RPMI7951 (cell line): ENCODE results near the gene SLC22A14. TPM values are rescaled to one million over a fixed set of nuclear protein-coding genes. Genes with fewer than 3 reads are reported as not detected.
A peak's percentile ranks its signal among the peaks of the same experiment; 100 is the strongest.
"Not testable (repeated sequence)": the region's sequence is repeated elsewhere in the genome, so short reads cannot be mapped to it uniquely, and the experiment has no call there.

Experiments used
- DNase-seq: peaks from one replicate; pipeline ENCODE4 v3.0.0-alpha.2; 2012; ENCODE audit warnings: low read depth
- total RNA-seq: library from RNA; depleted of rRNA; stranded (reverse); fragments of >200 nt; shearing (Covaris generic); gene quantifications from 2 replicates; pipeline ENCODE4 v1.2.3, GENCODE V29; 2014

Gene SLC22A14
- total RNA-seq, 1 experiment from 2014 or later: 0.12 TPM

DNA sequence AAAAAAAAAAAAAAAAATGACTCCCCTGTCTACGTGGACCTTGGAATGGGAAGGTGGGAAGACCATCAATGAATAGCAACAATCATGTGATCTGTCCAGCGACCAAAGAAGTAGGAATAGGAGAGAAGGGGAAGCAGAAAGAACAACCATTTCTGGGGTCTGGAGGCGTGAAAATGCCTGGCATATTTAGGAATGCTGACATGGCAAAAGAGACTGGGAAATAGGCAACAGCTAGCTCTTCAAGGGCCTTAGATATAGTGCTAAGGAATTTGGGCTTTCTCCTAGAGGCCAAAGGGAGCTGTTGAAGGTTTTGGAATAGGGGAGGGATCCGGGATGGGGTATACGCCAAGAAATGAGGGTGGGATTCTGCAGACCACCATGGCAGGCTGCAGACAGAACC is 10.5 kb upstream of the SLC22A14 start:
- DNase-seq: no peak

DNA sequence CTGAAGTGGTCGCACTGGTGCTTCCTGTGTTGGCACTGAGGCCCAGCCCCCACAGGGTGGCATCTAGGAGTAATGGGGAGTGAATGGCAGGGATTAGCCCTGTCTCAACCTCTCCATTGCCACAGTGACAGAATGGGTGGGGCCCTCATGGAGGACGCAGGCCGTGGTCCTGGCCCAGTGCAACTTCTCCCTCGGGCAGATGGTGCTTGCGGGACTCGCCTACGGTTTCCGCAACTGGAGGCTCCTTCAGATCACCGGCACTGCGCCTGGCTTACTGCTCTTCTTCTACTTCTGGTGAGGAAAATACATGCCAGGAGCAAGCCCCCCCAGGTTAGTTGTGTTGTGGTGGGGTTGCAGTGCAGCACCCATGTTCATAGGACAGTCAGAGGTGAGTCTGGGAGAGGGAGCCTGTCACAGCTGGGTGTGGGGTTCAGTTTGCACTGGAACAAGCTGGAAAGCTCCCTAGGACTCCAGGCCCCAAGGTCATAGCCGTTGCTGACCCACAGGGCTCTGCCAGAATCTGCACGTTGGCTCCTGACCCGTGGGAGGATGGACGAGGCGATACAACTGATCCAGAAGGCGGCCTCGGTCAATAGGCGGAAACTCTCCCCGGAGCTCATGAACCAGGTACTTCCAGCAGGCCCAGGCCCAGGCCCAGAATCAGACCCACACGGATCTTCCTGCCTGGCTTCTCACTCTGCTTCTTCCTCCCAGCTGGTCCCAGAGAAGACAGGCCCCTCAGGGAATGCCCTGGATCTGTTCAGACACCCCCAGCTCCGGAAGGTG is 7.0 kb upstream of the SLC22A14 start:
- no peak for DNase-seq

DNA sequence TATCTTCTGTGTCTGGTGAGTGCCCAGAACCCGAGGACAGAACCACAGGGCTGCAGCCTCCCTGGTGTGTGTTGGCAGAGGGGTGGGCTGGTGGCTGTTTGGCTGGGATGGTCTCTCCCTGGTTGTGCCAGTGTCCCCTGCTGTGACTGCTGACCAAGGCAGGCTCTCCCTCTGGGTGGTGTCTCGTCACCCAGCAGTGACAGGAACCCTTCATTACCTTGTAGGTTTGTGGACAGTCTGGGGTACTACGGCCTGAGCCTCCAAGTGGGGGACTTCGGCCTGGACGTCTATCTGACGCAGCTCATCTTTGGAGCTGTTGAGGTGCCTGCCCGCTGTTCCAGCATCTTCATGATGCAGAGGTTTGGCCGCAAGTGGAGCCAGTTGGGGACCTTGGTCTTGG is 6.4 kb upstream of the SLC22A14 start:
- no peak for DNase-seq

DNA sequence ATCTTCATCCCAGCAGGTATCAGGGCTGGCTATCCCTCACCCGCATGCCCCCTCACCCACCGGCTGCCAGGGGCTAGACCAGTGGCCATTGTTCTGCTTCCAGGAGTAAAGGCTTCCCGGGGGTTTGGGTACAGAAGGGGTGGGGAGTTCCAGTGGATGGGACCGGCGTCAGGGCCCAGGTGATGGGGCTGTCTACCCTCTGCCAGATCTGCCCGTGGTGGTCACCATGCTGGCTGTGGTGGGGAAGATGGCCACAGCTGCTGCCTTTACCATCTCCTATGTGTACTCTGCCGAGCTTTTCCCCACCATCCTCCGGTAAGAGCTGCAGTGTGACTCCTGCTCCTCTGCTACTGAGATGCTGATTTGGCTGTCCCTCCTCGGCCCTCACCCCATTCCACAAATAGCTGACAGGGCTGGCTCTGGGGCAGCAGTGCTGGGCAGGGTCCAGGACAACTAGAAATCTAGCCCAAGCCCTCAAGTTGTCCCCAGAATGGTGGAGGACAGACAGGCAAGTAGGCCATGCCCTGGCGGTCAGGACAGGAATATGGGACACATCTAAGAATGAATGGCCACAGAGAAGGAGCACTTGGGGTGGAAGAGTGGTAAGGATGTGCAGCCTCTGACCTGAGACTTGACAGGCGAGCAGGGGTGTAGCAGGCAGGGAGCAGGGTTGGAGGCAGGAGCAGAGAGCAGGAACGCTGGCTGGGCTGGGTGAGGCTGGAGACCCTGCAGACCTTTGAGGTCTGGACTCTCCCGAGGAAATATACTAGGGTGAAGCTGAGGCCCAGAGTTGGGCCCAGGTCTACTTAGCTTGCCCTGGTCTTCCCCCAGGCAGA is 5.8 kb upstream of the SLC22A14 start:
- DNase-seq: no peak

DNA sequence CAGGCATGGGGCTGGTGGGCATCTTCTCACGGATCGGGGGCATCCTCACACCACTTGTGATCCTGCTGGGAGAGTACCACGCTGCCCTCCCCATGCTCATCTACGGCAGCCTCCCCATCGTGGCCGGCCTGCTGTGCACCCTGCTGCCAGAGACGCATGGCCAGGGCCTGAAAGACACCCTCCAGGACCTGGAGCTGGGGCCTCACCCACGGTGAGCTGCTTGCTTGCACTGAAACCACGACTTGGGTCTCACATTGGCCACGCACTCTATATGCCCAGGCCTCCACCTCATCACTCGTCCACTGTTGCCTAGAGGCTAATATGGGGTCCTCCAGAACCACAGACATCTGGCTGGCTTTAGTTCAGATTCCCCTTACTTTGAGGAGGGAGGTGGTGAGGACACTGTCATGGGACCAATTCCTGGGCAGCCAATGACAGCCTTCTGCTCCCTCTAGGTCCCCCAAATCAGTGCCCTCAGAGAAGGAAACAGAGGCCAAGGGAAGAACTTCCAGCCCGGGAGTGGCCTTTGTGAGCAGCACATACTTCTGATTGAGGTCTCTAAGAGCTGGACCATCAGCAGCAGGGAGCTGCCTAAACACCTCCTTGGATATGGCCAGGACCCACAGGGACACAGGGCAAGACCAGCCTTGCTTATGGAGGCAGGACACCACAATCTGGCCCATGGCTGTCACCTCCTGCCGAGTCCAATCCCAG is 5.0 kb upstream of the SLC22A14 start:
- no peak for DNase-seq

DNA sequence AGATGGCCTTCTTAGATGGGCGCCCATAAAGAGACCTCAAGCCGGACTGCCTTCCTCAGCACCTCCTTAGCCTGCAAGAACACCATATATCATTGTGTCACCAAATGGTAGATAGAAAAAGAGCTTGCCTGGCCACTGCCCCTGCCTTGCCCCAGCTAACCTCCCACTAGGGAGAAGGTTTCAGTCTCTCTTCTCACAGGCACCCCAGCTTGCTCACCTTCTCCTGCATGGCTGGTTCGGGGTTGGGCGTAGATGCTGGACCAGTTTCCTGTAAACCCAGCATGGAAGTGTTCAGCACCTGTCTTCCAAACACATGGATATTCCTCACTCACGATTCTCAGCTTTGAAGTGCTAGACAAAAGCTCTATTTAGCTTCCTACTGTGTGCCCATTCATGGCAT is 3.3 kb upstream of the SLC22A14 start:
- no peak for DNase-seq

DNA sequence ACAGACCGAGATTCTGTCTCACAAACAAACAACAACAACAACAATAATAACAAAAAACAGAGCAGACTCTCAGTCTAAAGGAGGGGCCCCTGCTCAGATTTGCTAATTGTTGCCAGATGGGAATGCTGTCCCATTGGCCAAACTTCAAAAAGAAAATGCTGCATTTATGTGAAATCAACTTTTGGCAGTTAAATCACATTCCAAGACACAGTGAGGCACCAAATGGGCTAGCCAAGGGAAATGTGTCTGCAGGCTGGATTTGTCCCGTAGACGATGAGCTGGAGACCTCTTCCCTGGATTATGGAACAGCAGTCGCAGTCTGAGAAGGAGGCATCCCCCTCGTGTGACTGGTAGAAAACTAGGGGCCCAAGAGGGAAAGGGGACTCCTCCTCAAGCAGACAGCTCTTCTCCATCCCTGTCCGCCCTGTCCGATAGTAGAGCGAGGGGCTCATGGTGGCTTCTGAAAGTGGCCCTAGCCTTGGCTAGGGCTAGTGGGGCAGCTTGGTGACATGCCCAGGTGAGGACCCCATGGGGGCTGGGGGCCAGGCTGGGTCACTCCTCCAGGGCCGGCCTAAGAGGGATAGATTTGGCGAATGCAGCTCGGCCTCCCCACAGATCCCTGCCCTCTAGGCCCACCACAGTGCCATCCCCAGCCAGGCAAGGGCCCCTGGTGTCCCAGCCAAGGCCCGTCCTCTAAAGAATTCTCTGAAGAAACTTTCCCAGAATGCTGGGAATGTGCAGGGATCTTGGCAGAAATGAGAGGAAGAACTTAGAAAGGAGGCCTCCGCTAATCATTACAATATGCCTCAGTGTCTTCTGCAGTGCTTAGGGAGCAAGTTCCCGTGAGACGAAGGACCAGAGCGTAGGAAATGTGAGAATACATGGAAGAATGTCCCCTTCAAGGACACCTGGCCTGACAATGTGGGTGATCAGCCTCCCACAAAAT is 2.0 kb downstream of the SLC22A14 start:
- DNase-seq: peak; percentile 60

DNA sequence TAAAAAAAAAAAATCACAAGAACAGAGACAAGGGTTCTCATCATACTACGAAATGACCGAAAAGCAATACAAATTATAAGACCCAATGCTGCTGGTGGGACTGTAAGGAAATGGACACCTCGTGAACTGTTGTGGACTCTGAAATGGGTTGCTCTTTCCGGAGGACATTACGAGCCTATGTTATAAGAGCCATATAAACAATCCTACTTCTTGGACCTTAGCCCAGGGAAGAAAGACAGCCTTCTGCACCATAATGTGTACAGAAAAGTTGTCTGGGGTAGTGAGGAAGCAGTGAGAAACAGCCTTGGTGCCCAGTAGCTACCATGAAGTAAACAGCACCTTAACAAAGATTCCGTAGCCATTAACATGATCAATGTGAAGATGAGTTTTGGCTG is 2.7 kb downstream of the SLC22A14 start:
- no peak for DNase-seq

DNA sequence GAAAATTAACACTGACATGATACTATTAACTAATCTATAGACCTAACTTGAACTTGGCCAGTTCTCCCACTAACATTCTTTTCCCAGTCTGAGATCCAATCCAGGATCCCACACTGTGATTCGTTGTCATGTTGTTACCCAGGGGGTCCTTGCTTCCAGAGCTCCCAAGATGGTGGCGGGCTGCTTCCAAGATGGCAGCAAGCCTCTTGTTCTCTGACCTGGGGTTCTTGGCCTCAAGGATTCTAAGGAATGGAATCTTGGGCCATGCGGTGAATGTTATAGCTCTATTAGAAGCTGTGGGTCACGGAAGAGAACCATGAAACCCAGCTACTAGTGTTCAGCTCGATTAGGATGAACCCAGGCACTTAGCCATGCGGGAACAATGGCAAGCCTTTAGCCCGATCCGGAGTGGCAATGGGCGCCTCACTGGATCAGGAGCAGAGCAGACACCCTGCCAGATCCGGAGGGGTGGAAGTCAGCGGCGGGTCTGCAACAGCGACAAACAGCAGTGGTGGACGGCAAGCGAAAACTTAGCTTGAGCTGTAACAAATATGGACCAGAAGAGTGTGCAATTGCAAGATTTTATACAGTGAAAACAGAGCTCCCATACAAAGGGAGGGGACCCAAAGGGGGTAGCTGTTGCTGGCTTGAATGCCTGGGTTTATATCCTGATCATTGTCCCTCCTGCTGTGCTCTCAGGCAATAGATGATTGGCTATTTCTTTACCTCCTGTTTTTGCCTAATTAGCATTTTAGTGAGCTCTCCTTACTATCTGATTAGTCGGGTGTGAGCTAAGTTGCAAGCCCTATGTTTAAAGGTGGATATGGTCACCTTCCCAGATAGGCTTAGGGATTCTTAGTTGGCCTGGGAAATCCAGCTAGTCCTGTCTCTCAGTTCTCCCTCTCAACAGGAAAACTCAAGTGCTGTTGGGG is 7.5 kb downstream of the SLC22A14 start:
- not testable (repeated sequence) for DNase-seq

DNA sequence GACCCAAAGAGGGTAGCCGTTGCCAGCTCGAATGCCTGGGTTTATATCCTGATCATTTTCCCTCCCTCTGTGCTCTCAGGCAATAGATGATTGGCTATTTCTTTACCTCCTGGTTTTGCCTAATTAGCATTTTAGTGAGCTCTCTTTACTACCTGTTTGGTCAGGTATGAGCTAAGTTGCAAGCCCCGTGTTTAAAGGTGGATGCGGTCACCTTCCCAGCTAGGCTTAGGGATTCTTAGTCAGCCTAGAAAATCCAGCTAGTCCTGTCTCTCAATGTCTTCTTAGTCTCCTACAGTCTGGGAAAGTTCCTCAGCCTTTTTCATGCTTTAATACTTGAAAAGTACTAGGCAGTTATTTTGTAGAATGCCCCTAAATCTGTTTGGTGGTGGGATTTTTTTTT is 15.0 kb downstream of the SLC22A14 start:
- DNase-seq: not testable (repeated sequence)

DNA sequence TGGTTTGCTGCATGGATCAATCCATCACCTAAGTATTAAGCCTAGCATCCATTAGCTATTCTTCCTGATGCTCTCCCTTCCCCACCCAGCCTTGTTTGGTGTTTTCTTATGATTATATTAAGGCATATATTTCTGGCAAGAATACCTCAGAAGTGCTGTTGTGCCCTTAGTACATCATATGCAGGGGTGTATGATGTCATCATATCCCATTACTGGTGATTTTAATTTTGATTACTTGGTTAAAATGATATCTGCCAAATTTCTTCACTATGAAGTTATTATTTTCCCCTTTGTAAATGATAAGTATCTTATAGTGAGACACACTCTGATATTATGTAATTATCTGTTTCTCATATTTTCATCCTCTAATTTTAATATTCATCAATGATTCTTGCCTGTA is 15.4 kb downstream of the SLC22A14 start:
- DNase-seq: no peak

DNA sequence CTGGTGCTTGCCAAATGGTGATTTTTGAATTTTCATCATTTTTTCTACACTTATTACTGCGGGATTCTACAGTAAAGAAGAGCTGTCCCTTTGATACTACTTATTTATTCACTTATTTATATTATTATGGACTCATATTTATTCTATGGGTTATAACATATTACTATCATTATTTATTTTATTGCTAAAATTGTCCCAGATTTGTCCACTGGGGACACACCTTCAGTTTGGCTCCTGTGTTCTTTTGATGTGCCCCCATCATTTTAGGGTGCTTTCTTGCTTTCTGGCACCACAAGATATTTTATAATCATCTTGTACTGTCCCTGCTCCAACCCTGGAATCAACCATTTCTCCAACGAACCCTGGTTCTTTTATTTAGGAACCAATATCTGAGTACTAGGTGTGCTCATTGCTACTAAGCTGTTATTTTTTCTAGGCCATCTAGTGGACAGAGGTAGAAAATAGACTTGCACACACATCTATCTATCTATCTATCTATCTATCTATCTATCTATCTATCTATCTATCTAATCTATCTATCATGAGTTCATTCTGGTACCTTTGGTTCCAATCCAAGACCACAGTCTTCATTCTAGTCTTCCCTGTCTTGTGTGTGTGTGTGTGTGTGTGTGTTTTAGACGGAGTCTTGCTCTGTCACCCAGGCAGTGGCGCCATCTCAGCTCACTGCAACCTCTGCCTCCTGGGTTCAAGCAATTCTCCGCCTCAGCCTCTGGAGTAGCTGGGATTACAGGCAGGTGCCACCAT is 16.0 kb downstream of the SLC22A14 start:
- DNase-seq: peak; percentile 14

DNA sequence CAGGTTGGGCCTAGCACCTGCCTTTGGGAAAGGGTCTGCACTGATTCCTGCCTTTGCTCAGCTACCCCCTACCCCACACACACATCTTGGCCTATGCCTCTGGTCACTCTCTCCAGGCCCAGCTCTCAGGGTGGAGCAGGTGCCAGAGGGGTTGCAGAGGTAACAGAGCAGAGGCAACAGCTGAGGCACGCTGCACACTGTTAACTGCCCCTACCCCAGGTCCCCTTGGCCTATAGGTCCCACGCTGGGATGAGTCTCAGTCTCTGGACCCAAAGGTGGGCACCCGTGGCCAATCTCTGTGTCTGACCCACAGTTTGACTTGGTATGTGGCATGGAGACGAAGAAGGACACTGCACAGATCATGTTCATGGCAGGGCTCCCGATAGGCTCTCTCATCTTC is 24.8 kb downstream of the SLC22A14 start:
- no peak for DNase-seq

DNA sequence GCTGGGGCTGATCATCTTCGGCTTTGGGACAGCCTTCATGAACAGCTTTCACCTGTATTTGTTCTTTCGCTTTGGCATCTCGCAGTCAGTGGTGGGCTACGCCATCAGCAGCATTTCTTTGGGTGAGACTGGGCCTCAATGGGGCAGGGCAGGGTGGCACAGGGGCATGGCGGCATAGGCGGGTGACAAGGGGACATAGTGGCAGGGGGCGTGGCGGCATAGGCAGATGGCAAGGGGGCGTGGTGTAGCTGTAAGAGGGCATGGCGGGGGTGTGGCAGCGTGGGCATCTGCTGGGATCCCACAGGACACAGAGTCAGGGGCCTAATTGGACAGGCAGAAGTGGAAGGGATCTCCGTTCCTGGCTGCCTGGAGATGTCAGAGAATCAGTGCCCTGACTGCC is 25.5 kb downstream of the SLC22A14 start:
- DNase-seq: no peak

DNA sequence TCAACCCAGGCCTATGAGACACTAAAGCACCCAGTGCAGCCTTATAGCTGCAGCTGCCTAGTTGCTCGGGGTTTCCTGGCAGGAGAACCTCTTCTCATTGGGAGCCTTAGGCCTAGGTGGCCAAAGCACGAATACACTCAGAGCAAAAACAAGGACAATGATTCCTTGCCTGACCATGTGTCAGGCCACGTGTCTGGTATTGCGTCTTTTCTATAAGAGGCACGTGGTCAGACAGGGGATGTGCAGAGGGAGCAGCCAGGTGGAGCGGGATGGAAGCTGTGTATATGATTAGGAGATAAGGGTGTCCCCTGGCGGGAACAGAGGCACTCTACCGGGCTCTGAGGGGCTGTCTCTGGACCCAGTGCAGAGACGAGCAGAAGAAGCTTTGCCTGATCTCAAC is 26.4 kb downstream of the SLC22A14 start:
- no peak for DNase-seq

DNA sequence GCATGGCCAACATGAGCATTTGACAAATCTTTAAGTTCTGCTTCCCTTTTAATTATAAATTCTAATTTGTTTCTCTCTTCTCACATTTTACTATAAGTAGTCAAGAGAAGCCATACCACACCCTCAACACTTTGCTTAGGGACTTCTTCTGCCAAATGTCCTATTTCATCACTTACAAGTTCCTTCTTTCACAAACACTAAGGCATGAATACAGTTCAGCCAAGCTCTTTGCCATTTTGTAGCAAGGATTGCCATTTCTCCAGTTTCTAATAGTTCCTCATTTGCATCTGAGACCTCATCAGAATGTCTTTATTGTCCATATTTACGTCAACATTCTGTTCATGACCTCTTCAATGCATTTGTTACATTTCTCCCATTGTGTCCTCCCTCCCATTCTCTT is 29.4 kb downstream of the SLC22A14 start:
- DNase-seq: no peak

DNA sequence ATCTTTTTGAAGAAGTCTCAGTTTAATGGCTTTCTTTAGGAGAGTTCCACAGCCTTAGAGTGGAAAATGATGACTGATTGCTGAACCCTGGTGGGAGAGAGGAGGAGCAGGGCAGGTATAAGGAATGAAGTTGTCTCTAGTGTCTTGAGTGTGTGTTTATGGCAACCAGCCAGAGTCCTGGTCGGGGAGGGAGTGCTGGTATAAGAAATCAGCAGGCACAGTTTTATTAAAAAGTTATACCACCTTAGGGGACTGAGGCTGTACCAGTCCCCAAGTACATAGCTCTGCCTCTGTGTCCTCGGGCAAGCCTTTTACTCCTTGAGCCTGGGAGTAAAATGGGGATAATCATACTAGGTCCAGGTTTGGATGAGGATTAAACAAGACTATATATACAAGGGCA is 29.8 kb downstream of the SLC22A14 start:
- DNase-seq: no peak

DNA sequence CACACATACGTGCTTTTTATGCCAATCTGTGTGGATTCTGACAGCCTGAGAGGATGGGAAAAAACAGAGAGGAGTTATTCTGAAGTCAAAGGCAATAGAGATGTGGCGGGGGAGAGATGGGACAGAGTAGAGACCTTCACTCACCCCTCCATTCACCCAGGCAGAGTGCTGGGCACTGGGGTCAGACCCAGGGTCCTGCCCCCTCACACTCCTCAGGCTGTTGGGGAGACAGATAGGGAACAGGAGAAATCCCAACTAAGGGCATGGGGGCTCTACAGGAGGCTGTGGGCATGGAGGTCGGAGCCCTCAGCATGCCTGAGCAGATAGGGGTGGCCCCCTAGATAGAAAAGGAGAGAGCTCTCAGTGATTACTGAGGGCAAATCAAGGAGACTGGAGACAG is 30.3 kb downstream of the SLC22A14 start:
- DNase-seq: no peak

DNA sequence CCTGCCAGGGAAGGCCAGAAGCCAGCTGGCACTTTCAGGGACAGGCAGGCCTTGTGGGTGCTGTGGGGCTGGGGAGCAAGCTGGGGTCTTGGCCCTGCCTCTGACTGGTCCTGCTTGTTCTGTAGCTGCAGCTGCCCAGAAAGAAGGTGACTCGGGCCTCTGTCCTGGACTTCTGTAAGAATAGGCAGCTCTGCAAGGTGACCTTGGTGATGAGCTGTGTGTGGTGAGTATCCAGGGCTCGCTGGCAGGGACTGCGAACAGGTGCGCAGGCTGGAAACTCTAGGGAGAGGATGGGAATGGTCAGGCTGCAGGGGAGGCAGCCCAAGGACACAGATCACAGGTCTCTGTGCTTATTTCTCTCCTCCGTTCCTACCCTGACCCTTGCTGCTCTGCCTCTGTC is 31.2 kb downstream of the SLC22A14 start:
- DNase-seq: no peak

DNA sequence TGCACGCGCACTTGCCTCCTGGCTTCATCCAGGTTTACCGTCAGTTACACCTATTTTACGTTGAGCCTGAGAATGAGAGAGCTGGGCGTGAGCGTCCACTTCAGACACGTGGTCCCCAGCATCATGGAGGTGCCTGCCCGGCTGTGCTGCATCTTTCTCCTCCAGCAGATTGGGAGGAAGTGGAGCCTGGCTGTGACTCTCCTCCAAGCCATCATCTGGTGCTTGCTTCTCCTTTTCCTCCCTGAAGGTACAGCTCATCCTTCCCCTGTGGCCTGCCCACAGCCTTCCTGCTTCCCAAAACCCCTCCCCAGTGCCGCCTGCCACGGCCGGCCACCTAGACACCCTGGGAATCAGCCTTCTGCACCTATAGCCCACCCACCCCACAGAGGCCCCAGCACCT is 31.6 kb downstream of the SLC22A14 start:
- no peak for DNase-seq
